Epithelial cell of proximal tubule (primary cell): Measurements from ENCODE around the gene UBTD2. TPM values are rescaled to one million over a fixed set of nuclear protein-coding genes. Genes with fewer than 3 reads are reported as not detected.

ENCODE experiments used
- DNase-seq: peaks from one replicate; pipeline ENCODE4 v3.0.0-alpha.2; 2011; ENCODE audit warnings: low read depth
- H3K4me3 ChIP-seq: 2 replicates; pipeline ENCODE4 v1.5.1; 2011; ENCODE audit warnings: low read depth, mild to moderate bottlenecking, low read length
- CTCF ChIP-seq: conservative IDR thresholded peaks from 2 replicates; pipeline ENCODE4 v1.5.1; 2012; ENCODE audit warnings: low read depth, mild to moderate bottlenecking, low read length
- total RNA-seq: library from RNA; depleted of rRNA; stranded (reverse); fragments of >200 nt; gene quantifications from 2 replicates; pipeline ENCODE4 v1.2.3, GENCODE V29; 2015

UBTD2 gene
- total RNA-seq, 1 donor from 2014 or later = 15.1 TPM

GRCh38 chr5:172252501-172252900 is 31.1 kb downstream of the UBTD2 start:
- no peak for TF ChIP-seq CTCF
- no peak overlapping the region for H3K4me3 ChIP-seq
- DNase-seq = no peak

GRCh38 chr5:172251419-172251818 is 32.1 kb downstream of the UBTD2 start:
- DNase-seq = no peak
- no peak for TF ChIP-seq CTCF
- H3K4me3 ChIP-seq = no peak overlapping the region

GRCh38 chr5:172248637-172249036 is 34.9 kb downstream of the UBTD2 start:
- H3K4me3 ChIP-seq = no peak overlapping the region
- TF ChIP-seq CTCF = no peak
- no peak for DNase-seq

GRCh38 chr5:172245703-172246125 is 37.9 kb downstream of the UBTD2 start:
- H3K4me3 ChIP-seq = no peak overlapping the region
- no peak for TF ChIP-seq CTCF
- no peak for DNase-seq

- TF ChIP-seq CTCF = no peak
- H3K4me3 ChIP-seq = no peak overlapping the region
- DNase-seq = no peak
Measured at GRCh38 chr5:172245046-172245445, 38.5 kb downstream of the UBTD2 start.

- DNase-seq = no peak
- no peak for TF ChIP-seq CTCF
- H3K4me3 ChIP-seq = no peak overlapping the region
Measured at GRCh38 chr5:172243302-172243701, 40.3 kb downstream of the UBTD2 start.

- TF ChIP-seq CTCF = no peak
- no peak for DNase-seq
- no peak overlapping the region for H3K4me3 ChIP-seq
Measured at GRCh38 chr5:172238334-172238733, 45.2 kb downstream of the UBTD2 start.
